Measurements from ENCODE around the gene OTX1. TPM values are rescaled to one million over a fixed set of nuclear protein-coding genes. Genes with fewer than 3 reads are reported as not detected.

The OTX1 gene
- total and polyA plus RNA-seq, 2 donors, result 0.09 TPM; not detected in 1

DNA sequence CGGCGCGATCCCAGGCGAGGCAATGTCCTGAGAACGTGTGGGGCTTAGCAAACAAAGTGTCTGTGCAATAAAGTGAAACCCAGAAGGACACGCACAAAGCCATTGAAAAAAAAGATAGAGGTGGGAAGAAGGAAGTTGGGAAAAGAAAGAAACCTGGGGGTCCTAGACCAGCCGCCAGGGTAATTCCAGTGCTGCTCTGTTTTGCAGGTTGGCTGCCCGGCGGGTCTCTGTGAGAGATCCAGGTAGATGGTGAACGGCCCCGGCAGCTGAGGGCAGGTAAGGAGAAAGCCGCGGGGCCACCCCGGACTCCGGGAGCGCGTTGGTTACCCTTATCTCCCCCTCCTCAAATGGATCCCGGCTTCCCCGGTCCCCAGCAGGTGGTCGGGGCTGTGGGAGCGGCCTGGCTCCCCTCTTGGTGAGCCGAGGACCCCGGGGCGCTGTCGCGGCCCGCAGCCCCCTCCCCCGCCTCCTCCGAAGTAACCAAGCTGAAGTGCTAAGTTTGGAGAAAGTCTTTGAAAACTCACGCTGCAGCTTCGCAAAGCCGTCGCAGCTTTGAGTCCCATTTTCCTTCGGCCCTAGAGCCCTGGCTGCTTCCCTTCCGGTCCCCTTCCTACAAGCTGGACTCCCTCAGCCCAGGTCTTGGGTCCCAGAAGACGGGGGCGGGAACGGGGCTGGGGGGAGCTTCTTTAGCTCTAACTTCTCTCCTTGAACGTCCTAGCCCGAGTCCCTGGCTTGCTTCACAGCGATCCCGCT, 588 bp downstream of the OTX1 start:
- H3K27ac ChIP-seq (ENCODE audit: low read depth in 1 of 2, low read length in 1 of 2), result no peak overlapping the region
- H3K4me3 ChIP-seq (ENCODE audit: low read length in 2 of 2), result peak overlapping the region; percentile 52 to 74
- peaks cover 6 to 65% of the 10 kb centered on the region in 2 donors for H3K9me3 ChIP-seq (ENCODE audit: control insufficient read depth in 2 of 2, insufficient read depth in 1 of 2, low read length in 1 of 2)
- H3K36me3 ChIP-seq (ENCODE audit: control insufficient read depth in 2 of 2, insufficient read depth in 2 of 2, low read length in 1 of 2), result no peaks in the 10 kb centered on the region
- 2% methylated on average over 42 of the region's 42 CpGs for WGBS
- H3K4me1 ChIP-seq (ENCODE audit: control insufficient read depth in 2 of 2, insufficient read depth in 2 of 2, low read length in 2 of 2), result peaks cover 33 to 82% of the 10 kb centered on the region in 2 donors
- DNase-seq (ENCODE audit: low read depth in 6 of 9, low spot score in 9 of 9), result peak in 2 of 9 donors; percentile 24 to 47
- H3K27me3 ChIP-seq (ENCODE audit: control insufficient read depth in 2 of 2, insufficient read depth in 1 of 2, low read length in 1 of 2), result peaks cover 98 to 100% of the 10 kb centered on the region in 2 donors

- no peak for DNase-seq (ENCODE audit: low read depth in 6 of 9, low spot score in 9 of 9)
- H3K27me3 ChIP-seq (ENCODE audit: control insufficient read depth in 2 of 2, insufficient read depth in 1 of 2, low read length in 1 of 2), result peaks cover 98 to 100% of the 10 kb centered on the region in 2 donors
- WGBS, result 11% methylated on average over 42 of the region's 42 CpGs
Observed at GRCh38 chr2:63051795-63052333, 1.2 kb downstream of the OTX1 start.

DNA sequence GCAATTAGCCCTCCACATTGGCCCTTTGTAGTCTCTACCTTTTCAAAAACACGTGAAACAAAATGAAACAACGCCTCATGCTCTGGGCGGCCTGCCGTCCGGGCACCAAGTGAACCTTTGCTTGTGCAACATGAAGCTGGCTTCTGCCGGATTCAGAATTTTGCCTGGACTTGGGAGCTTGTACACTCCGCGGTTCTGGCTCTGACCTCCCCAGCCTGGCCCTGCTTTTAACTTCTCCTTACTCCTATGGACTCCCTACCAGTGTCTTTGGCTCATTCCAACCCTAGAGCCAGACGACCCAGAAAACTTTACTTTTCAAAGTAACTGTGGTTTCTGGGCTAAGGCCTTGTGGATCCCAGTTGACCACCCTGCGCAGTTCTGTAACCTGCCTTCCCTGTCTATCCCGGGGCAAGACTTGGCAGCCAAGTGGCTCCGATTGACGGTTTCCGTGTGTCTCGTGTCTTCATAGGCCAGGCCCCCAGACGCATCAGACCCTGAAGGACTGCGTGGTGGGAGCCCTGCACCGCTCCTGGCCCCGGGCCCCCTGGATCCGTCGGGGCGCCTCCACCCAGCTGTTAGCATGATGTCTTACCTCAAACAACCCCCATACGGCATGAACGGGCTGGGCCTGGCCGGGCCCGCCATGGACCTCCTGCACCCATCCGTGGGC, 1.9 kb downstream of the OTX1 start:
- no peaks in the 10 kb centered on the region for H3K36me3 ChIP-seq (ENCODE audit: control insufficient read depth in 2 of 2, insufficient read depth in 2 of 2, low read length in 1 of 2)
- no peak overlapping the region for H3K27ac ChIP-seq (ENCODE audit: low read depth in 1 of 2, low read length in 1 of 2)
- H3K4me3 ChIP-seq (ENCODE audit: low read length in 2 of 2), result no peak overlapping the region
- DNase-seq (ENCODE audit: low read depth in 6 of 9, low spot score in 9 of 9), result peak in 1 of 9 donors; percentile 26
- H3K4me1 ChIP-seq (ENCODE audit: control insufficient read depth in 2 of 2, insufficient read depth in 2 of 2, low read length in 2 of 2), result peaks cover 34 to 88% of the 10 kb centered on the region in 2 donors
- H3K9me3 ChIP-seq (ENCODE audit: control insufficient read depth in 2 of 2, insufficient read depth in 1 of 2, low read length in 1 of 2), result peaks cover 6 to 62% of the 10 kb centered on the region in 2 donors
- peaks cover 96 to 100% of the 10 kb centered on the region in 2 donors for H3K27me3 ChIP-seq (ENCODE audit: control insufficient read depth in 2 of 2, insufficient read depth in 1 of 2, low read length in 1 of 2)
- WGBS, result 15% methylated on average over 27 of the region's 27 CpGs

More at GRCh38 chr2:63051795-63052333, 1.2 kb downstream of the OTX1 start:
- H3K27ac ChIP-seq (ENCODE audit: low read depth in 1 of 2, low read length in 1 of 2), result no peak overlapping the region
- peaks cover 36 to 88% of the 10 kb centered on the region in 2 donors for H3K4me1 ChIP-seq (ENCODE audit: control insufficient read depth in 2 of 2, insufficient read depth in 2 of 2, low read length in 2 of 2)
- peaks cover 6 to 66% of the 10 kb centered on the region in 2 donors for H3K9me3 ChIP-seq (ENCODE audit: control insufficient read depth in 2 of 2, insufficient read depth in 1 of 2, low read length in 1 of 2)
- peak overlapping the region in 1 of 2 donors; percentile 74 for H3K4me3 ChIP-seq (ENCODE audit: low read length in 2 of 2)
- no peaks in the 10 kb centered on the region for H3K36me3 ChIP-seq (ENCODE audit: control insufficient read depth in 2 of 2, insufficient read depth in 2 of 2, low read length in 1 of 2)

GRCh38 chr2:63053081-63053888, 2.7 kb downstream of the OTX1 start:
- Histone ChIP-seq H3K4me3 (ENCODE audit: low read length in 2 of 2) (no peak overlapping the region), H3K36me3 (ENCODE audit: control insufficient read depth in 2 of 2, insufficient read depth in 2 of 2, low read length in 1 of 2) (no peaks in the 10 kb centered on the region), H3K4me1 (ENCODE audit: control insufficient read depth in 2 of 2, insufficient read depth in 2 of 2, low read length in 2 of 2) (peaks cover 31 to 85% of the 10 kb centered on the region in 2 donors), H3K27ac (ENCODE audit: low read depth in 1 of 2, low read length in 1 of 2) (no peak overlapping the region), H3K9me3 (ENCODE audit: control insufficient read depth in 2 of 2, insufficient read depth in 1 of 2, low read length in 1 of 2) (peaks cover 6 to 55% of the 10 kb centered on the region in 2 donors), H3K27me3 (ENCODE audit: control insufficient read depth in 2 of 2, insufficient read depth in 1 of 2, low read length in 1 of 2) (peaks cover 96 to 100% of the 10 kb centered on the region in 2 donors)
- 8% methylated on average over 34 of the region's 34 CpGs for WGBS
- DNase-seq (ENCODE audit: low read depth in 6 of 9, low spot score in 9 of 9), result peak in 2 of 9 donors; percentile 4 to 16

- Histone ChIP-seq H3K4me1 (ENCODE audit: control insufficient read depth in 2 of 2, insufficient read depth in 2 of 2, low read length in 2 of 2) (peaks cover 31 to 84% of the 10 kb centered on the region in 2 donors), H3K36me3 (ENCODE audit: control insufficient read depth in 2 of 2, insufficient read depth in 2 of 2, low read length in 1 of 2) (no peaks in the 10 kb centered on the region), H3K4me3 (ENCODE audit: low read length in 2 of 2) (peak overlapping the region in 1 of 2 donors; percentile 31), H3K9me3 (ENCODE audit: control insufficient read depth in 2 of 2, insufficient read depth in 1 of 2, low read length in 1 of 2) (peaks cover 7 to 56% of the 10 kb centered on the region in 2 donors), H3K27me3 (ENCODE audit: control insufficient read depth in 2 of 2, insufficient read depth in 1 of 2, low read length in 1 of 2) (peaks cover 97 to 100% of the 10 kb centered on the region in 2 donors), H3K27ac (ENCODE audit: low read depth in 1 of 2, low read length in 1 of 2) (no peak overlapping the region)
- peak in 2 of 9 donors; percentile 51 to 69 for DNase-seq (ENCODE audit: low read depth in 6 of 9, low spot score in 9 of 9)
- WGBS, result 2% methylated on average over 48 of the region's 48 CpGs
Observed at GRCh38 chr2:63053889-63054602, 3.4 kb downstream of the OTX1 start.

- DNase-seq (ENCODE audit: low read depth in 6 of 9, low spot score in 9 of 9), result peak in 2 of 9 donors; percentile 4 to 18
- Histone ChIP-seq H3K27me3 (ENCODE audit: control insufficient read depth in 2 of 2, insufficient read depth in 1 of 2, low read length in 1 of 2) (peaks cover 96 to 100% of the 10 kb centered on the region in 2 donors), H3K4me1 (ENCODE audit: control insufficient read depth in 2 of 2, insufficient read depth in 2 of 2, low read length in 2 of 2) (peaks cover 26 to 82% of the 10 kb centered on the region in 2 donors), H3K4me3 (ENCODE audit: low read length in 2 of 2) (no peak overlapping the region), H3K36me3 (ENCODE audit: control insufficient read depth in 2 of 2, insufficient read depth in 2 of 2, low read length in 1 of 2) (no peaks in the 10 kb centered on the region), H3K27ac (ENCODE audit: low read depth in 1 of 2, low read length in 1 of 2) (no peak overlapping the region), H3K9me3 (ENCODE audit: control insufficient read depth in 2 of 2, insufficient read depth in 1 of 2, low read length in 1 of 2) (peaks cover 11 to 58% of the 10 kb centered on the region in 2 donors)
- WGBS, result 11% methylated on average over 7 of the region's 7 CpGs
Observed at GRCh38 chr2:63054841-63055225, 4.2 kb downstream of the OTX1 start.

DNA sequence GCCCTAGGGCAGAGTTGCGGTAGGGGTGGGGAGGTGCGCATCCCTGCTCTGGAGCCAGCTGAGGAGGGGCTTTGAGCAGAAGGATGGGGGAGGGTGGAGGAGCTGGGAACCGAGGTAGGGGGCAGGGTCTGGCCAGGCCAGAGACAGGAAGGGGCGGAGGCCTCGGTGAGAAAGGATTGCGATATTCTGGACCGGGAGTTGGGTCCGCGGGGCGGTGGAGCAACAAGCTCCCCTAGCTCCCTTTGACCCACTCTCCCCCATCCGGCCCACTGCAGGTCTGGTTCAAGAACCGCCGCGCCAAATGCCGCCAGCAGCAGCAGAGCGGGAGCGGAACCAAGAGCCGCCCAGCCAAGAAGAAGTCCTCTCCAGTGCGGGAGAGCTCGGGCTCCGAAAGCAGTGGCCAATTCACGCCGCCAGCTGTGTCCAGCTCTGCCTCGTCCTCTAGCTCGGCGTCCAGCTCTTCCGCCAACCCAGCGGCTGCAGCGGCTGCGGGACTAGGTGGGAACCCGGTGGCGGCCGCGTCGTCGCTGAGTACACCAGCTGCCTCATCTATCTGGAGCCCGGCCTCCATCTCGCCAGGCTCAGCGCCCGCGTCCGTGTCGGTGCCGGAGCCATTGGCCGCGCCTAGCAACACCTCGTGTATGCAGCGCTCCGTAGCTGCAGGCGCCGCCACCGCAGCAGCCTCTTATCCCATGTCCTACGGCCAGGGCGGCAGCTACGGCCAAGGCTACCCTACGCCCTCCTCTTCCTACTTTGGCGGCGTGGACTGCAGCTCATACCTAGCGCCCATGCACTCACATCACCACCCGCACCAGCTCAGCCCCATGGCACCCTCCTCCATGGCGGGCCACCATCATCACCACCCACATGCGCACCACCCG, 4.8 kb downstream of the OTX1 start:
- Histone ChIP-seq H3K4me1 (ENCODE audit: control insufficient read depth in 2 of 2, insufficient read depth in 2 of 2, low read length in 2 of 2) (peaks cover 23 to 80% of the 10 kb centered on the region in 2 donors), H3K36me3 (ENCODE audit: control insufficient read depth in 2 of 2, insufficient read depth in 2 of 2, low read length in 1 of 2) (no peaks in the 10 kb centered on the region), H3K4me3 (ENCODE audit: low read length in 2 of 2) (no peak overlapping the region), H3K27ac (ENCODE audit: low read depth in 1 of 2, low read length in 1 of 2) (no peak overlapping the region), H3K9me3 (ENCODE audit: control insufficient read depth in 2 of 2, insufficient read depth in 1 of 2, low read length in 1 of 2) (peaks cover 11 to 58% of the 10 kb centered on the region in 2 donors), H3K27me3 (ENCODE audit: control insufficient read depth in 2 of 2, insufficient read depth in 1 of 2, low read length in 1 of 2) (peaks cover 96 to 100% of the 10 kb centered on the region in 2 donors)
- WGBS, result 5% methylated on average over 63 of the region's 63 CpGs
- DNase-seq (ENCODE audit: low read depth in 6 of 9, low spot score in 9 of 9), result peak in 2 of 9 donors; percentile 8 to 18

All from thymus (tissue), 11 donors.